Loucy (cell line): ENCODE results near the gene DUSP2.

ENCODE experiments used
- EZH2phosphoT487 ChIP-seq: fragments of 200-600 bp; IDR thresholded peaks from 2 replicates; pipeline ENCODE4 v1.6.1; 2018; ENCODE audit warnings: antibody characterized with exemption, mild to moderate bottlenecking, moderate library complexity, borderline replicate concordance
- TF ChIP-seq, protein P1 (sequence below): fragments of 200-600 bp; sonication (generic); conservative IDR thresholded peaks from 2 replicates; pipeline ENCODE4 v1.5.1; 2014; ENCODE audit warnings: mild to moderate bottlenecking, antibody characterized with exemption, low read length

DNA sequence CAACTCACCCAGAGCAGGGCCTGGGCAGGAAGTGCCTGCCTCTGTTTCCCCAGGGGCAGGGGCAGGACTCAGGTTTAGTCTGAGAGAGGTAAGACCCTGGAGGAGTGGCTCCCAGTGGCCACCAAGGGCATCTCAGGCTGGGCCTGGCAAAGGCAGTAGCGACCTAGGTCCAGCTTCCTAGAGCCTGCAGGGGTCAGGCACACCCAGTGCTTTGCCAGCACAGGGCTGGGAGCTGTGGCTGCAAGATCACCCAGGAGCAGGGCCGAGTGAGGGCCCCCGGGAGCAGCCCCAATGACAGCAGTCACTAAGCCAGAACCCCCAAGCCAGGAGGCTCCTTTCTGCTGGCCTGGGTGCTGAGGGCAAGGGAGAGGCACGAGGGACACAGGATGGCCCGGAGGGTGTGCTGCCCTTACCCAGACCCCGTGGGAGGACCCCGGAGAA, 8.8 kb upstream of the DUSP2 start:
- TF ChIP-seq, protein P1, sequence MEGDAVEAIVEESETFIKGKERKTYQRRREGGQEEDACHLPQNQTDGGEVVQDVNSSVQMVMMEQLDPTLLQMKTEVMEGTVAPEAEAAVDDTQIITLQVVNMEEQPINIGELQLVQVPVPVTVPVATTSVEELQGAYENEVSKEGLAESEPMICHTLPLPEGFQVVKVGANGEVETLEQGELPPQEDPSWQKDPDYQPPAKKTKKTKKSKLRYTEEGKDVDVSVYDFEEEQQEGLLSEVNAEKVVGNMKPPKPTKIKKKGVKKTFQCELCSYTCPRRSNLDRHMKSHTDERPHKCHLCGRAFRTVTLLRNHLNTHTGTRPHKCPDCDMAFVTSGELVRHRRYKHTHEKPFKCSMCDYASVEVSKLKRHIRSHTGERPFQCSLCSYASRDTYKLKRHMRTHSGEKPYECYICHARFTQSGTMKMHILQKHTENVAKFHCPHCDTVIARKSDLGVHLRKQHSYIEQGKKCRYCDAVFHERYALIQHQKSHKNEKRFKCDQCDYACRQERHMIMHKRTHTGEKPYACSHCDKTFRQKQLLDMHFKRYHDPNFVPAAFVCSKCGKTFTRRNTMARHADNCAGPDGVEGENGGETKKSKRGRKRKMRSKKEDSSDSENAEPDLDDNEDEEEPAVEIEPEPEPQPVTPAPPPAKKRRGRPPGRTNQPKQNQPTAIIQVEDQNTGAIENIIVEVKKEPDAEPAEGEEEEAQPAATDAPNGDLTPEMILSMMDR: peak; percentile 39
- TF ChIP-seq EZH2phosphoT487: no peak
